Measurements from ENCODE around the gene ZC3H14. TPM values are rescaled to one million over a fixed set of nuclear protein-coding genes. Genes with fewer than 3 reads are reported as not detected.

The ZC3H14 gene
- total and polyA plus RNA-seq, 4 donors = 22.4 to 54.5 (median 31.7) TPM

DNA sequence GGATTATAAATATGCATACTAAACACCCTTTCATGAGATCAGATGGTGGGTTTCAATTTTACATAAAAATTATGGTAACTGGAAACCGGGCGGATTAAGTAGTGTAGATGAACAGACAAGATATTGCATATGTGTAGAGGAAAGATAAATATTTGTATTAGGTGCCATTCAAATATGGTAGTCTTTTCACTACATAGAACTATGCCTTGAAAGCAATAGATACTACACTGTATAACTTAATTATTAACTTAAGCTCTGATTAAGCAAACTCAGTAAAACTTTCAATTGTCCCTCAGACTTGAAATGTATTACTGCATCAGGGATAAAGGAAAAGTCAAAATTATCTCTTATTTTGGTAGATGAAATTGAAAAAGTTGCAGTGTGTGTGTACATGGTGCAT lies 10.0 kb upstream of the ZC3H14 start:
- Histone ChIP-seq H3K4me3 (ENCODE audit: low read depth in 1 of 3, low read length in 3 of 3) (no peak overlapping the region), H3K9me3 (ENCODE audit: control insufficient read depth in 4 of 4, low read length in 3 of 4) (no peaks in the 10 kb centered on the region), H3K4me1 (ENCODE audit: control insufficient read depth in 4 of 4, insufficient read depth in 4 of 4, low read length in 3 of 4) (peaks cover 5 to 45% (median 36%) of the 10 kb centered on the region in 4 donors), H3K9ac (ENCODE audit: low read depth in 1 of 2, low read length in 2 of 2) (peak overlapping the region in 1 of 2 donors; percentile 5), H3K27me3 (ENCODE audit: control insufficient read depth in 4 of 4, insufficient read depth in 4 of 4, low read length in 3 of 4) (no peaks in the 10 kb centered on the region), H3K36me3 (ENCODE audit: control insufficient read depth in 4 of 4, insufficient read depth in 3 of 4, low read depth in 1 of 4, low read length in 3 of 4) (peaks cover 5 to 6% (median 6%) of the 10 kb centered on the region in 4 donors), H3K27ac (ENCODE audit: low read depth in 1 of 2, low read length in 2 of 2) (no peak overlapping the region)
- DNase-seq (ENCODE audit: low spot score) = no peak
- 36% methylated on average over 2 of the region's 2 CpGs for WGBS
- TF ChIP-seq FOXA2 (IDR thresholded peaks at IDR 0.05) (no peak), NR2F2 (IDR thresholded peaks at IDR 0.05) (no peak), FOXA1 (IDR thresholded peaks at IDR 0.05) (no peak), JUND (IDR thresholded peaks at IDR 0.05) (no peak), MAX (IDR thresholded peaks at IDR 0.05) (no peak), HNF4A (conservative IDR thresholded peaks at IDR 0.05) (no peak), GABPA (IDR thresholded peaks at IDR 0.05 in 1 of 2, conservative IDR thresholded peaks at IDR 0.05 in 1 of 2) (no peak), EGR1 (IDR thresholded peaks at IDR 0.05; ENCODE audit: low read depth in 2 of 2) (no peak), TAF1 (conservative IDR thresholded peaks at IDR 0.05) (no peak), SP1 (IDR thresholded peaks at IDR 0.05) (no peak), RXRA (IDR thresholded peaks at IDR 0.05) (no peak), RAD21 (IDR thresholded peaks at IDR 0.05) (no peak), YY1 (IDR thresholded peaks at IDR 0.05) (no peak)
- TF ChIP-seq, protein P1, sequence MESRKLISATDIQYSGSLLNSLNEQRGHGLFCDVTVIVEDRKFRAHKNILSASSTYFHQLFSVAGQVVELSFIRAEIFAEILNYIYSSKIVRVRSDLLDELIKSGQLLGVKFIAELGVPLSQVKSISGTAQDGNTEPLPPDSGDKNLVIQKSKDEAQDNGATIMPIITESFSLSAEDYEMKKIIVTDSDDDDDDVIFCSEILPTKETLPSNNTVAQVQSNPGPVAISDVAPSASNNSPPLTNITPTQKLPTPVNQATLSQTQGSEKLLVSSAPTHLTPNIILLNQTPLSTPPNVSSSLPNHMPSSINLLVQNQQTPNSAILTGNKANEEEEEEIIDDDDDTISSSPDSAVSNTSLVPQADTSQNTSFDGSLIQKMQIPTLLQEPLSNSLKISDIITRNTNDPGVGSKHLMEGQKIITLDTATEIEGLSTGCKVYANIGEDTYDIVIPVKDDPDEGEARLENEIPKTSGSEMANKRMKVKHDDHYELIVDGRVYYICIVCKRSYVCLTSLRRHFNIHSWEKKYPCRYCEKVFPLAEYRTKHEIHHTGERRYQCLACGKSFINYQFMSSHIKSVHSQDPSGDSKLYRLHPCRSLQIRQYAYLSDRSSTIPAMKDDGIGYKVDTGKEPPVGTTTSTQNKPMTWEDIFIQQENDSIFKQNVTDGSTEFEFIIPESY (IDR thresholded peaks at IDR 0.05) = no peak
- TF ChIP-seq, protein P2, sequence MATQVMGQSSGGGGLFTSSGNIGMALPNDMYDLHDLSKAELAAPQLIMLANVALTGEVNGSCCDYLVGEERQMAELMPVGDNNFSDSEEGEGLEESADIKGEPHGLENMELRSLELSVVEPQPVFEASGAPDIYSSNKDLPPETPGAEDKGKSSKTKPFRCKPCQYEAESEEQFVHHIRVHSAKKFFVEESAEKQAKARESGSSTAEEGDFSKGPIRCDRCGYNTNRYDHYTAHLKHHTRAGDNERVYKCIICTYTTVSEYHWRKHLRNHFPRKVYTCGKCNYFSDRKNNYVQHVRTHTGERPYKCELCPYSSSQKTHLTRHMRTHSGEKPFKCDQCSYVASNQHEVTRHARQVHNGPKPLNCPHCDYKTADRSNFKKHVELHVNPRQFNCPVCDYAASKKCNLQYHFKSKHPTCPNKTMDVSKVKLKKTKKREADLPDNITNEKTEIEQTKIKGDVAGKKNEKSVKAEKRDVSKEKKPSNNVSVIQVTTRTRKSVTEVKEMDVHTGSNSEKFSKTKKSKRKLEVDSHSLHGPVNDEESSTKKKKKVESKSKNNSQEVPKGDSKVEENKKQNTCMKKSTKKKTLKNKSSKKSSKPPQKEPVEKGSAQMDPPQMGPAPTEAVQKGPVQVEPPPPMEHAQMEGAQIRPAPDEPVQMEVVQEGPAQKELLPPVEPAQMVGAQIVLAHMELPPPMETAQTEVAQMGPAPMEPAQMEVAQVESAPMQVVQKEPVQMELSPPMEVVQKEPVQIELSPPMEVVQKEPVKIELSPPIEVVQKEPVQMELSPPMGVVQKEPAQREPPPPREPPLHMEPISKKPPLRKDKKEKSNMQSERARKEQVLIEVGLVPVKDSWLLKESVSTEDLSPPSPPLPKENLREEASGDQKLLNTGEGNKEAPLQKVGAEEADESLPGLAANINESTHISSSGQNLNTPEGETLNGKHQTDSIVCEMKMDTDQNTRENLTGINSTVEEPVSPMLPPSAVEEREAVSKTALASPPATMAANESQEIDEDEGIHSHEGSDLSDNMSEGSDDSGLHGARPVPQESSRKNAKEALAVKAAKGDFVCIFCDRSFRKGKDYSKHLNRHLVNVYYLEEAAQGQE (IDR thresholded peaks at IDR 0.05) = no peak

DNA sequence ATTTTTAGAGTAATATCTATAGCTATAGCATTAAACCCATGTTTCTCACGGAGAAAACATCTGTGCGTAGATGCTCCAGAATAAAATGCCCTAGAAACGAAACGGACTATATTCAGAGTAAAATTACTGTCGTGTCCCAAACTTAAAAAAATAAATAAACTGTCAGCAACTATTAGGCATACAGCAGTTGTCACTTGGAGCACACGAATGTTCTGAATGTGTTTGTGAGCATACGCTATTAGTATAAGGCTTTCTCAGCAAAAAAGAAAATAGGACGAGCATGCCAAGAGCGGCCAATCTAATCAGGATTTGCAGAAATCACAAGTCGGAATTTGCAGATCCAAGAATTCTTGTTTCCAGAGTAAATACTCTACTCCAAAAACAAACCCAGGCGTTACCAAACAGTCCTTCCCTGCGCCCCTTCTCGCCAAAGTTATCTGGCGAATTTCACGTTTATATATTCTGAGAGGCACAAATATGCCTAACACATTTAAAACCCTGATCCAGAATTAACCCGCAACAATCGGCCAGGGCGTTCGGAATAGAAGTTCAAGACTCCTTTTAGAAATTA lies 8.9 kb upstream of the ZC3H14 start:
- DNase-seq (ENCODE audit: low spot score) = no peak
- Histone ChIP-seq H3K9ac (ENCODE audit: low read depth in 1 of 2, low read length in 2 of 2) (peak overlapping the region; percentile 16 to 66), H3K4me1 (ENCODE audit: control insufficient read depth in 4 of 4, insufficient read depth in 4 of 4, low read length in 3 of 4) (peaks cover 5 to 45% (median 36%) of the 10 kb centered on the region in 4 donors), H3K36me3 (ENCODE audit: control insufficient read depth in 4 of 4, insufficient read depth in 3 of 4, low read depth in 1 of 4, low read length in 3 of 4) (peaks cover 0 to 5% (median 2%) of the 10 kb centered on the region in 4 donors), H3K9me3 (ENCODE audit: control insufficient read depth in 4 of 4, low read length in 3 of 4) (no peaks in the 10 kb centered on the region), H3K27me3 (ENCODE audit: control insufficient read depth in 4 of 4, insufficient read depth in 4 of 4, low read length in 3 of 4) (no peaks in the 10 kb centered on the region), H3K4me3 (ENCODE audit: low read depth in 1 of 3, low read length in 3 of 3) (peak overlapping the region; percentile 54 to 99 (median 69)), H3K27ac (ENCODE audit: low read depth in 1 of 2, low read length in 2 of 2) (peak overlapping the region; percentile 53 to 83)
- TF ChIP-seq GABPA (IDR thresholded peaks at IDR 0.05 in 1 of 2, conservative IDR thresholded peaks at IDR 0.05 in 1 of 2) (no peak), HNF4G (IDR thresholded peaks at IDR 0.05) (no peak), RAD21 (IDR thresholded peaks at IDR 0.05) (no peak), TAF1 (conservative IDR thresholded peaks at IDR 0.05) (no peak), MAX (IDR thresholded peaks at IDR 0.05) (no peak), SP1 (IDR thresholded peaks at IDR 0.05) (no peak), NR2F2 (IDR thresholded peaks at IDR 0.05) (no peak), FOXA1 (IDR thresholded peaks at IDR 0.05) (no peak), FOXA2 (IDR thresholded peaks at IDR 0.05) (no peak), CTCF (IDR thresholded peaks at IDR 0.05; ENCODE audit: low read depth, low read length, missing input control) (no peak), YY1 (IDR thresholded peaks at IDR 0.05) (no peak)
- TF ChIP-seq, protein P1 (IDR thresholded peaks at IDR 0.05) = no peak
- 2% methylated on average over 19 of the region's 19 CpGs for WGBS
